Measurements from ENCODE around the gene PRIM2.

DNA sequence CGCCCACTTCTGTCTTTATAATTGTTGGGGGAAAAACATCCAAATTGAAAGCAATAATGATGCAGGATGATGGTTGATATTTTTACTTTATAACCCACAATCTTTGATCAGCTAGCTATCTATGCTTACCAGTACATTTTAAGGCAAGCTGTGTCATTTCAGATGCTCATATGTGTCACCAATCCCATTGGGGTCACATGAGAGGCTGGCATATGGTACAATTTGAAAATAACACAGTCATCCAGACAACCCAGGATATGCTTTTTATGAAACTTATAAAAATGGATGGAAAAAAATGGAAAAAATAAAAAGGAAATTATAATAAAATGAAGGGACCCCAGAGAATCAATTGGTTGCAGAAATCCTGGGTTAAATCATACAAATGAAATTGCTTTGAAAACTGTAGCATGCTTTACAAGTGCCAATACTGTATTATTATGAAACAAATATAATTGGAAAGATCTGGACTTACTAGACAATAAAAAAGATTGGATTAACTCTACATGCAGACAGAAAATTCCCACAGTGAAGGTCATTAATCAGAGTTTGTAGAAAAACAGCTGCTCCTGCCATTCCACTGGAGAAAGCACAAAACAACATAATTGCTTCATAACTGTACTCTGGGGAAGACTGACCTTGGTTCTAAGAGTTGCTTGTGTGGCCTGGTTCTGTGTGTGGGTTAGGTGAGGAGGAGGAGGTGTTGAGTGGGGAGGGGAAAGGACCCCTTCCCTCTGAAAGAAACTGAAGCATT, 13.3 kb upstream of the PRIM2 start:
- no peak for TF ChIP-seq ESRRG (CRISPR knock-in tag; IDR thresholded peaks at IDR 0.05)
- TF ChIP-seq, protein P1, sequence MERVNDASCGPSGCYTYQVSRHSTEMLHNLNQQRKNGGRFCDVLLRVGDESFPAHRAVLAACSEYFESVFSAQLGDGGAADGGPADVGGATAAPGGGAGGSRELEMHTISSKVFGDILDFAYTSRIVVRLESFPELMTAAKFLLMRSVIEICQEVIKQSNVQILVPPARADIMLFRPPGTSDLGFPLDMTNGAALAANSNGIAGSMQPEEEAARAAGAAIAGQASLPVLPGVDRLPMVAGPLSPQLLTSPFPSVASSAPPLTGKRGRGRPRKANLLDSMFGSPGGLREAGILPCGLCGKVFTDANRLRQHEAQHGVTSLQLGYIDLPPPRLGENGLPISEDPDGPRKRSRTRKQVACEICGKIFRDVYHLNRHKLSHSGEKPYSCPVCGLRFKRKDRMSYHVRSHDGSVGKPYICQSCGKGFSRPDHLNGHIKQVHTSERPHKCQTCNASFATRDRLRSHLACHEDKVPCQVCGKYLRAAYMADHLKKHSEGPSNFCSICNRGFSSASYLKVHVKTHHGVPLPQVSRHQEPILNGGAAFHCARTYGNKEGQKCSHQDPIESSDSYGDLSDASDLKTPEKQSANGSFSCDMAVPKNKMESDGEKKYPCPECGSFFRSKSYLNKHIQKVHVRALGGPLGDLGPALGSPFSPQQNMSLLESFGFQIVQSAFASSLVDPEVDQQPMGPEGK (CRISPR knock-in tag; IDR thresholded peaks at IDR 0.05; ENCODE audit: borderline replicate concordance): 0 out of 2 replicates have a peak, but pooled peaks have one; percentile 25
- TF ChIP-seq ARNTL (CRISPR knock-in tag; IDR thresholded peaks at IDR 0.05; ENCODE audit: borderline replicate concordance, low read depth): no peak
- TF ChIP-seq OSR1 (CRISPR knock-in tag; IDR thresholded peaks at IDR 0.05): no peak
- TF ChIP-seq RARB (CRISPR knock-in tag; IDR thresholded peaks at IDR 0.05): no peak
- TF ChIP-seq, protein P2, sequence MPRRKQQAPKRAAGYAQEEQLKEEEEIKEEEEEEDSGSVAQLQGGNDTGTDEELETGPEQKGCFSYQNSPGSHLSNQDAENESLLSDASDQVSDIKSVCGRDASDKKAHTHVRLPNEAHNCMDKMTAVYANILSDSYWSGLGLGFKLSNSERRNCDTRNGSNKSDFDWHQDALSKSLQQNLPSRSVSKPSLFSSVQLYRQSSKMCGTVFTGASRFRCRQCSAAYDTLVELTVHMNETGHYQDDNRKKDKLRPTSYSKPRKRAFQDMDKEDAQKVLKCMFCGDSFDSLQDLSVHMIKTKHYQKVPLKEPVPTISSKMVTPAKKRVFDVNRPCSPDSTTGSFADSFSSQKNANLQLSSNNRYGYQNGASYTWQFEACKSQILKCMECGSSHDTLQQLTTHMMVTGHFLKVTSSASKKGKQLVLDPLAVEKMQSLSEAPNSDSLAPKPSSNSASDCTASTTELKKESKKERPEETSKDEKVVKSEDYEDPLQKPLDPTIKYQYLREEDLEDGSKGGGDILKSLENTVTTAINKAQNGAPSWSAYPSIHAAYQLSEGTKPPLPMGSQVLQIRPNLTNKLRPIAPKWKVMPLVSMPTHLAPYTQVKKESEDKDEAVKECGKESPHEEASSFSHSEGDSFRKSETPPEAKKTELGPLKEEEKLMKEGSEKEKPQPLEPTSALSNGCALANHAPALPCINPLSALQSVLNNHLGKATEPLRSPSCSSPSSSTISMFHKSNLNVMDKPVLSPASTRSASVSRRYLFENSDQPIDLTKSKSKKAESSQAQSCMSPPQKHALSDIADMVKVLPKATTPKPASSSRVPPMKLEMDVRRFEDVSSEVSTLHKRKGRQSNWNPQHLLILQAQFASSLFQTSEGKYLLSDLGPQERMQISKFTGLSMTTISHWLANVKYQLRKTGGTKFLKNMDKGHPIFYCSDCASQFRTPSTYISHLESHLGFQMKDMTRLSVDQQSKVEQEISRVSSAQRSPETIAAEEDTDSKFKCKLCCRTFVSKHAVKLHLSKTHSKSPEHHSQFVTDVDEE (CRISPR knock-in tag; IDR thresholded peaks at IDR 0.05): peak; percentile 82; the same call in 1 of the 2 replicates
- TF ChIP-seq TCF4 (CRISPR knock-in tag; IDR thresholded peaks at IDR 0.05; ENCODE audit: borderline replicate concordance): peak; percentile 87
- TF ChIP-seq, protein P3, sequence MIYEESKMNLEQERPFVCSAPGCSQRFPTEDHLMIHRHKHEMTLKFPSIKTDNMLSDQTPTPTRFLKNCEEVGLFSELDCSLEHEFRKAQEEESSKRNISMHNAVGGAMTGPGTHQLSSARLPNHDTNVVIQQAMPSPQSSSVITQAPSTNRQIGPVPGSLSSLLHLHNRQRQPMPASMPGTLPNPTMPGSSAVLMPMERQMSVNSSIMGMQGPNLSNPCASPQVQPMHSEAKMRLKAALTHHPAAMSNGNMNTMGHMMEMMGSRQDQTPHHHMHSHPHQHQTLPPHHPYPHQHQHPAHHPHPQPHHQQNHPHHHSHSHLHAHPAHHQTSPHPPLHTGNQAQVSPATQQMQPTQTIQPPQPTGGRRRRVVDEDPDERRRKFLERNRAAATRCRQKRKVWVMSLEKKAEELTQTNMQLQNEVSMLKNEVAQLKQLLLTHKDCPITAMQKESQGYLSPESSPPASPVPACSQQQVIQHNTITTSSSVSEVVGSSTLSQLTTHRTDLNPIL (CRISPR knock-in tag; IDR thresholded peaks at IDR 0.05; ENCODE audit: low read depth): peak; percentile 59; the same call in 1 of the 2 replicates
- TF ChIP-seq ZFP30 (CRISPR knock-in tag; IDR thresholded peaks at IDR 0.05): no peak
- no peak for TF ChIP-seq ZNF70 (CRISPR knock-in tag; IDR thresholded peaks at IDR 0.05)
- TF ChIP-seq ZNF565 (CRISPR knock-in tag; conservative IDR thresholded peaks at IDR 0.05; ENCODE audit: low read depth): no peak
- no peak; the same call in 1 of the 2 replicates for TF ChIP-seq ZFP3 (CRISPR knock-in tag; IDR thresholded peaks at IDR 0.05)
- no peak for TF ChIP-seq BACH2 (CRISPR knock-in tag; IDR thresholded peaks at IDR 0.05; ENCODE audit: borderline replicate concordance)
